Ramos (cell line): ENCODE results near the gene MGAT5.

Experiments used
- in situ Hi-C: fragments of 300-500 bp; cut with MboI; formaldehyde crosslinking; loops from one replicate; pipeline ENCODE4 v1.14.3; 2022; ENCODE audit warnings: low sequenced_read_pairs; ENCODE audit not compliant: unreplicated experiment

MGAT5 gene

GRCh38 chr2:134253804-134254203 is at the start of gene MGAT5:
MGAT5 (plus strand) TSS chr2:134254072; CDS start chr2:134254404, 332 bp downstream.
- in situ Hi-C loops = no loop called here

GRCh38 chr2:134205087-134205486 is 48.8 kb upstream of the MGAT5 start:
- in situ Hi-C loops = no loop called here

- in situ Hi-C loops = no loop called here
These were observed 47.8 kb upstream of the MGAT5 start for GRCh38 chr2:134206031-134206430.

GRCh38 chr2:134206573-134206972 is 47.3 kb upstream of the MGAT5 start:
- in situ Hi-C loops = no loop called here

- in situ Hi-C loops = no loop called here
These were observed 46.2 kb upstream of the MGAT5 start for GRCh38 chr2:134207589-134208209.

GRCh38 chr2:134208825-134209224 is 45.0 kb upstream of the MGAT5 start:
- in situ Hi-C loops = no loop called here

GRCh38 chr2:134212746-134213145 is 41.1 kb upstream of the MGAT5 start:
- in situ Hi-C loops = no loop called here

GRCh38 chr2:134216152-134216829 is 37.6 kb upstream of the MGAT5 start:
- in situ Hi-C loops = no loop called here

- in situ Hi-C loops = no loop called here
These were observed 36.5 kb upstream of the MGAT5 start for GRCh38 chr2:134217351-134217750.

- in situ Hi-C loops = no loop called here
These were observed 35.9 kb upstream of the MGAT5 start for GRCh38 chr2:134217924-134218323.

- in situ Hi-C loops = no loop called here
These were observed 35.5 kb upstream of the MGAT5 start for GRCh38 chr2:134218414-134218813.

GRCh38 chr2:134218930-134219658 is 34.8 kb upstream of the MGAT5 start:
- in situ Hi-C loops = no loop called here

GRCh38 chr2:134220344-134220974 is 33.4 kb upstream of the MGAT5 start:
- in situ Hi-C loops = no loop called here

- in situ Hi-C loops = no loop called here
These were observed 29.9 kb upstream of the MGAT5 start for GRCh38 chr2:134224005-134224404.

GRCh38 chr2:134225173-134225572 is 28.7 kb upstream of the MGAT5 start:
- in situ Hi-C loops = no loop called here

GRCh38 chr2:134225841-134226240 is 28.0 kb upstream of the MGAT5 start:
- in situ Hi-C loops = no loop called here

GRCh38 chr2:134226601-134227000 is 27.3 kb upstream of the MGAT5 start:
- in situ Hi-C loops = no loop called here

GRCh38 chr2:134227666-134228065 is 26.2 kb upstream of the MGAT5 start:
- in situ Hi-C loops = no loop called here

GRCh38 chr2:134228493-134228903 is 25.4 kb upstream of the MGAT5 start:
- in situ Hi-C loops = no loop called here

- in situ Hi-C loops = no loop called here
These were observed 24.3 kb upstream of the MGAT5 start for GRCh38 chr2:134229540-134229939.

- in situ Hi-C loops = no loop called here
These were observed 23.0 kb upstream of the MGAT5 start for GRCh38 chr2:134230885-134231284.
